Caco-2 (cell line): Measurements from ENCODE around the gene MINK1. TPM values are rescaled to one million over a fixed set of nuclear protein-coding genes. Genes with fewer than 3 reads are reported as not detected.

ENCODE experiments used
- BruUV-seq: library from RNA; stranded (reverse); fragments of 400-500 nt; replicated peaks from 2 replicates; lab custom pipeline; 2021; lab: Mats Ljungman, UMichigan
- CTCF ChIA-PET: fragments of 300-600 bp; sonication (Branson Sonifier 250); formaldehyde crosslinking; loops from one replicate; lab custom pipeline; 2022; ENCODE audit warnings: antibody characterized with exemption; lab: Charles Lee
- POLR2A ChIA-PET: fragments of 300-600 bp; sonication (Branson Sonifier 250); formaldehyde crosslinking; loops from one replicate; lab custom pipeline; 2022; ENCODE audit warnings: antibody characterized with exemption; lab: Charles Lee
- DNase-seq, 2 experiments: peaks; one replicate each; pipeline versions ENCODE4 v3.0.0 to v3.0.0-alpha.2; 2020 to 2022
- H3K27me3 ChIP-seq: replicated peaks from 2 replicates; pipeline ENCODE4 v1.6.0; 2011; ENCODE audit warnings: low read length; ENCODE audit not compliant: control insufficient read depth, insufficient read depth
- H3K36me3 ChIP-seq: 2 replicates; pipeline ENCODE4 v1.5.1; 2011; ENCODE audit warnings: low read length; ENCODE audit not compliant: control insufficient read depth, insufficient read depth
- H3K4me1 ChIP-seq: fragments of 250-450 bp; sonication (Bioruptor Pico); 2 replicates; pipeline ENCODE4 v1.5.1; 2020; ENCODE audit warnings: mild to moderate bottlenecking
- H3K4me3 ChIP-seq: 2 replicates; pipeline ENCODE4 v1.5.1; 2011; ENCODE audit warnings: low read depth, mild to moderate bottlenecking, control low read depth, low read length
- H3K9me3 ChIP-seq: fragments of 250-450 bp; sonication (Bioruptor Pico); 2 replicates; pipeline ENCODE4 v1.5.1; 2020; ENCODE audit warnings: mild to moderate bottlenecking, moderate library complexity
- H3K27ac Mint-ChIP-seq: one replicate; pipeline ENCODE4 v1.8.0; 2022; ENCODE audit warnings: mixed read lengths; ENCODE audit not compliant: unreplicated experiment
- H3K27me3 Mint-ChIP-seq: one replicate; pipeline ENCODE4 v1.8.0; 2022; ENCODE audit warnings: mixed read lengths; ENCODE audit not compliant: insufficient read depth, unreplicated experiment
- H3K36me3 Mint-ChIP-seq: one replicate; pipeline ENCODE4 v1.8.0; 2022; ENCODE audit warnings: mild to moderate bottlenecking, mixed read lengths; ENCODE audit not compliant: insufficient read depth, unreplicated experiment
- H3K4me1 Mint-ChIP-seq: one replicate; pipeline ENCODE4 v1.8.0; 2022; ENCODE audit warnings: low read depth, mixed read lengths; ENCODE audit not compliant: unreplicated experiment
- H3K4me3 Mint-ChIP-seq: one replicate; pipeline ENCODE4 v1.8.0; 2022; ENCODE audit warnings: mild to moderate bottlenecking, moderate library complexity, mixed read lengths; ENCODE audit not compliant: unreplicated experiment
- H3K9me3 Mint-ChIP-seq: one replicate; pipeline ENCODE4 v1.8.0; 2022; ENCODE audit warnings: mixed read lengths; ENCODE audit not compliant: unreplicated experiment
- CTCF ChIP-seq, 2 experiments: fragments of 200-600 bp in 1 of 2; IDR thresholded peaks; 1 replicate in 1 of 2; 2 replicates in 1 of 2; pipeline versions ENCODE4 v1.5.1 to v1.8.0; 2011 to 2022; ENCODE audit warnings: antibody characterized with exemption in 1 of 2, control low read depth in 1 of 2, inconsistent platforms in 1 of 2, low read depth in 1 of 2, low read length in 1 of 2, mild to moderate bottlenecking in 1 of 2, moderate library complexity in 1 of 2; ENCODE audit not compliant: insufficient read depth in 1 of 2, severe bottlenecking in 1 of 2, unreplicated experiment in 1 of 2
- intact Hi-C: fragments of 100-400 bp; cut with micrococcal nuclease; formaldehyde crosslinking; loops from one replicate; pipeline ENCODE4 v1.10.0; 2022; ENCODE audit not compliant: unreplicated experiment
- total RNA-seq: library from RNA; stranded (reverse); gene quantifications from 2 replicates; pipeline ENCODE4 v1.2.3, GENCODE V29; 2022

The MINK1 gene
- total RNA-seq, 1 experiment from 2014 or later, result 47.7 TPM

- Mint-ChIP-seq H3K27ac (no peak overlapping the region), H3K9me3 (no peaks in the 10 kb centered on the region), H3K27me3 (no peaks in the 10 kb centered on the region), H3K36me3 (peaks cover 33% of the 10 kb centered on the region), H3K4me3 (no peak overlapping the region), H3K4me1 (no peaks in the 10 kb centered on the region)
- DNase-seq, result no peak
- no peaks in the 10 kb centered on the region for H3K36me3 ChIP-seq
- H3K27me3 ChIP-seq, result no peaks in the 10 kb centered on the region
- POLR2A ChIA-PET, result no interaction called here
- no peak for TF ChIP-seq CTCF (IDR thresholded peaks at IDR 0.05; ENCODE audit: insufficient read depth in 1 of 2, low read depth in 1 of 2, low read length in 1 of 2, severe bottlenecking in 1 of 2, unreplicated experiment in 1 of 2)
- H3K4me3 ChIP-seq, result no peak overlapping the region
- CTCF ChIA-PET, result no interaction called here
- BruUV-seq, result no TSS peak
- H3K9me3 ChIP-seq, result no peaks in the 10 kb centered on the region
- no peaks in the 10 kb centered on the region for H3K4me1 ChIP-seq
- intact Hi-C loops, result no loop called here
These were observed 14.9 kb upstream of the MINK1 start for GRCh38 chr17:4818276-4818675.

GRCh38 chr17:4822835-4823234 lies 10.3 kb upstream of the MINK1 start:
- Histone ChIP-seq H3K4me1 (no peaks in the 10 kb centered on the region), H3K4me3 (no peak overlapping the region), H3K36me3 (no peaks in the 10 kb centered on the region), H3K27me3 (no peaks in the 10 kb centered on the region), H3K9me3 (no peaks in the 10 kb centered on the region)
- Mint-ChIP-seq H3K27ac (no peak overlapping the region), H3K9me3 (no peaks in the 10 kb centered on the region), H3K36me3 (peaks cover 13% of the 10 kb centered on the region), H3K4me1 (no peaks in the 10 kb centered on the region), H3K27me3 (no peaks in the 10 kb centered on the region), H3K4me3 (no peak overlapping the region)
- intact Hi-C loops, result no loop called here
- no TSS peak for BruUV-seq
- no peak for DNase-seq
- no peak for TF ChIP-seq CTCF (IDR thresholded peaks at IDR 0.05; ENCODE audit: insufficient read depth in 1 of 2, low read depth in 1 of 2, low read length in 1 of 2, severe bottlenecking in 1 of 2, unreplicated experiment in 1 of 2)
- POLR2A ChIA-PET, result no interaction called here
- CTCF ChIA-PET, result no interaction called here

- no peak for TF ChIP-seq CTCF (IDR thresholded peaks at IDR 0.05; ENCODE audit: insufficient read depth in 1 of 2, low read depth in 1 of 2, low read length in 1 of 2, severe bottlenecking in 1 of 2, unreplicated experiment in 1 of 2)
- Mint-ChIP-seq H3K4me1 (no peaks in the 10 kb centered on the region), H3K36me3 (peaks cover 13% of the 10 kb centered on the region), H3K27me3 (no peaks in the 10 kb centered on the region), H3K27ac (no peak overlapping the region), H3K9me3 (no peaks in the 10 kb centered on the region), H3K4me3 (no peak overlapping the region)
- ChIA-PET POLR2A (interaction anchor here (0.6 kb wide), 1 partner anchor 44 kb away, joined by 3 read pairs; no protein-coding TSS in a partner anchor), CTCF (no interaction called here)
- no peak overlapping the region for H3K4me3 ChIP-seq
- H3K4me1 ChIP-seq, result no peaks in the 10 kb centered on the region
- H3K36me3 ChIP-seq, result no peaks in the 10 kb centered on the region
- no TSS peak for BruUV-seq
- no peaks in the 10 kb centered on the region for H3K9me3 ChIP-seq
- DNase-seq, result no peak
- H3K27me3 ChIP-seq, result no peaks in the 10 kb centered on the region
- intact Hi-C loops, result no loop called here
These were observed 9.6 kb upstream of the MINK1 start for GRCh38 chr17:4823373-4824089.
